Measurements from ENCODE around the gene CD248. TPM values are rescaled to one million over a fixed set of nuclear protein-coding genes. Genes with fewer than 3 reads are reported as not detected.

The CD248 gene
- total RNA-seq, 3 donors from 2014 or later = 17.3 to 69.1 (median 24.9) TPM

GRCh38 chr11:66281776-66282467, 34.9 kb downstream of the CD248 start:
- no peaks in the 10 kb centered on the region for H3K36me3 ChIP-seq
- no peak for DNase-seq (ENCODE audit: low spot score in 2 of 2)
- TF ChIP-seq POLR2A (IDR thresholded peaks at IDR 0.05) (no peak), POLR2AphosphoS5 (IDR thresholded peaks at IDR 0.05) (no peak), CTCF (IDR thresholded peaks at IDR 0.05) (no peak)
- intact Hi-C loops (cut with DNase I; ENCODE audit: low total_unique reads) = loop anchor here (10.0 kb wide), 1 partner anchor 363 kb away; no protein-coding TSS in a partner anchor
- peaks cover 0 to 4% of the 10 kb centered on the region in 2 donors for H3K4me1 ChIP-seq
- no peaks in the 10 kb centered on the region for H3K27me3 ChIP-seq
- no peak overlapping the region for H3K27ac ChIP-seq
- peak overlapping the region in 1 of 3 donors; percentile 12 for H3K4me3 ChIP-seq
- no peaks in the 10 kb centered on the region for H3K9me3 ChIP-seq

GRCh38 chr11:66281001-66281400, 35.8 kb downstream of the CD248 start:
- Histone ChIP-seq H3K27me3 (no peaks in the 10 kb centered on the region), H3K9me3 (no peaks in the 10 kb centered on the region), H3K27ac (no peak overlapping the region), H3K4me1 (peaks cover 0 to 4% of the 10 kb centered on the region in 2 donors), H3K36me3 (no peaks in the 10 kb centered on the region), H3K4me3 (no peak overlapping the region)
- no peak for TF ChIP-seq CTCF (IDR thresholded peaks at IDR 0.05)
- TF ChIP-seq POLR2A (IDR thresholded peaks at IDR 0.05) = no peak
- no peak for TF ChIP-seq POLR2AphosphoS5 (IDR thresholded peaks at IDR 0.05)
- intact Hi-C loops (cut with DNase I; ENCODE audit: low total_unique reads) = loop anchor here (10.0 kb wide), 1 partner anchor 364 kb away; no protein-coding TSS in a partner anchor
- DNase-seq (ENCODE audit: low spot score in 2 of 2) = no peak

- Histone ChIP-seq H3K27me3 (no peaks in the 10 kb centered on the region), H3K4me1 (peaks cover 0 to 4% of the 10 kb centered on the region in 2 donors), H3K9me3 (no peaks in the 10 kb centered on the region), H3K4me3 (no peak overlapping the region), H3K36me3 (no peaks in the 10 kb centered on the region), H3K27ac (no peak overlapping the region)
- intact Hi-C loops (cut with DNase I; ENCODE audit: low total_unique reads) = loop anchor here (10.0 kb wide), 1 partner anchor 364 kb away; no protein-coding TSS in a partner anchor
- DNase-seq (ENCODE audit: low spot score in 2 of 2) = no peak
- TF ChIP-seq POLR2AphosphoS5 (IDR thresholded peaks at IDR 0.05) (no peak), CTCF (IDR thresholded peaks at IDR 0.05) (no peak), POLR2A (IDR thresholded peaks at IDR 0.05) (no peak)
Measured at GRCh38 chr11:66280428-66280827, 36.4 kb downstream of the CD248 start.

GRCh38 chr11:66279092-66279734, 37.6 kb downstream of the CD248 start:
- DNase-seq (ENCODE audit: low spot score in 2 of 2) = no peak
- Histone ChIP-seq H3K27ac (no peak overlapping the region), H3K9me3 (no peaks in the 10 kb centered on the region), H3K4me3 (no peak overlapping the region), H3K4me1 (peaks cover 0 to 4% of the 10 kb centered on the region in 2 donors), H3K36me3 (no peaks in the 10 kb centered on the region), H3K27me3 (no peaks in the 10 kb centered on the region)
- TF ChIP-seq POLR2AphosphoS5 (IDR thresholded peaks at IDR 0.05) = no peak
- no peak for TF ChIP-seq POLR2A (IDR thresholded peaks at IDR 0.05)
- TF ChIP-seq CTCF (IDR thresholded peaks at IDR 0.05) = no peak
- intact Hi-C loops (cut with DNase I; ENCODE audit: low total_unique reads) = no loop called here
